ENCODE data around the gene LRMDA. TPM values are rescaled to one million over a fixed set of nuclear protein-coding genes. Genes with fewer than 3 reads are reported as not detected.

LRMDA gene
- total RNA-seq, 2 donors from 2014 or later = 9.6 to 12.6 TPM

- no peak for DNase-seq (ENCODE audit: low spot score)
- intact Hi-C loops (cut with DNase I) = no loop called here
- H3K4me3 ChIP-seq = no peak overlapping the region
- no peak for TF ChIP-seq POLR2AphosphoS5 (IDR thresholded peaks at IDR 0.05)
- no peak for TF ChIP-seq CTCF (IDR thresholded peaks at IDR 0.05)
- no peak for TF ChIP-seq POLR2A (IDR thresholded peaks at IDR 0.05)
- H3K27me3 ChIP-seq (replicated peaks; ENCODE audit: insufficient read depth) = no peaks in the 10 kb centered on the region
- no peaks in the 10 kb centered on the region for H3K4me1 ChIP-seq (replicated peaks)
- 95% methylated on average over 1 of the region's 1 CpG for WGBS
- H3K9me3 ChIP-seq = no peaks in the 10 kb centered on the region
- no peaks in the 10 kb centered on the region for H3K36me3 ChIP-seq
- H3K27ac ChIP-seq = no peak overlapping the region
These were observed 1056.2 kb downstream of the LRMDA start for GRCh38 chr10:76487582-76487981.

GRCh38 chr10:76488602-76489001 lies 1057.2 kb downstream of the LRMDA start:
- no peaks in the 10 kb centered on the region for H3K27me3 ChIP-seq (replicated peaks; ENCODE audit: insufficient read depth)
- no peaks in the 10 kb centered on the region for H3K36me3 ChIP-seq
- TF ChIP-seq POLR2AphosphoS5 (IDR thresholded peaks at IDR 0.05) (no peak), POLR2A (IDR thresholded peaks at IDR 0.05) (no peak), CTCF (IDR thresholded peaks at IDR 0.05) (no peak)
- DNase-seq (ENCODE audit: low spot score) = no peak
- WGBS = 94% methylated on average over 1 of the region's 1 CpG
- no peak overlapping the region for H3K27ac ChIP-seq
- intact Hi-C loops (cut with DNase I) = no loop called here
- no peak overlapping the region for H3K4me3 ChIP-seq
- H3K9me3 ChIP-seq = no peaks in the 10 kb centered on the region
- no peaks in the 10 kb centered on the region for H3K4me1 ChIP-seq (replicated peaks)

GRCh38 chr10:76491216-76491615 lies 1059.8 kb downstream of the LRMDA start:
- H3K4me3 ChIP-seq = no peak overlapping the region
- intact Hi-C loops (cut with DNase I) = no loop called here
- TF ChIP-seq CTCF (IDR thresholded peaks at IDR 0.05) (no peak), POLR2A (IDR thresholded peaks at IDR 0.05) (no peak), POLR2AphosphoS5 (IDR thresholded peaks at IDR 0.05) (no peak)

GRCh38 chr10:76492026-76492425 lies 1060.6 kb downstream of the LRMDA start:
- WGBS = 90% methylated on average over 3 of the region's 3 CpGs
- TF ChIP-seq POLR2A (IDR thresholded peaks at IDR 0.05) (no peak), POLR2AphosphoS5 (IDR thresholded peaks at IDR 0.05) (no peak), CTCF (IDR thresholded peaks at IDR 0.05) (no peak)
- no peaks in the 10 kb centered on the region for H3K9me3 ChIP-seq
- no peaks in the 10 kb centered on the region for H3K4me1 ChIP-seq (replicated peaks)
- no peak for DNase-seq (ENCODE audit: low spot score)
- intact Hi-C loops (cut with DNase I) = no loop called here
- no peaks in the 10 kb centered on the region for H3K27me3 ChIP-seq (replicated peaks; ENCODE audit: insufficient read depth)
- H3K36me3 ChIP-seq = no peaks in the 10 kb centered on the region
- H3K4me3 ChIP-seq = no peak overlapping the region
- no peak overlapping the region for H3K27ac ChIP-seq

More at GRCh38 chr10:76491216-76491615, 1059.8 kb downstream of the LRMDA start:
- no peaks in the 10 kb centered on the region for H3K36me3 ChIP-seq
- no peaks in the 10 kb centered on the region for H3K4me1 ChIP-seq (replicated peaks)
- no peak overlapping the region for H3K27ac ChIP-seq
- no peaks in the 10 kb centered on the region for H3K9me3 ChIP-seq
- no peak for DNase-seq (ENCODE audit: low spot score)
- H3K27me3 ChIP-seq (replicated peaks; ENCODE audit: insufficient read depth) = no peaks in the 10 kb centered on the region

- H3K4me3 ChIP-seq = no peak overlapping the region
These were observed 1061.5 kb downstream of the LRMDA start for GRCh38 chr10:76492678-76493472.

More at GRCh38 chr10:76492678-76493472, 1061.5 kb downstream of the LRMDA start:
- intact Hi-C loops (cut with DNase I) = no loop called here
- Histone ChIP-seq H3K36me3 (no peaks in the 10 kb centered on the region), H3K27me3 (replicated peaks; ENCODE audit: insufficient read depth) (no peaks in the 10 kb centered on the region), H3K27ac (no peak overlapping the region), H3K9me3 (no peaks in the 10 kb centered on the region), H3K4me1 (replicated peaks) (no peaks in the 10 kb centered on the region)
- 94% methylated on average over 5 of the region's 5 CpGs for WGBS
- no peak for DNase-seq (ENCODE audit: low spot score)
- TF ChIP-seq CTCF (IDR thresholded peaks at IDR 0.05) = no peak
- TF ChIP-seq POLR2AphosphoS5 (IDR thresholded peaks at IDR 0.05) = no peak
- no peak for TF ChIP-seq POLR2A (IDR thresholded peaks at IDR 0.05)
